K562 (cell line): ENCODE data around the gene PLXNB2. TPM values are rescaled to one million over a fixed set of nuclear protein-coding genes. Genes with fewer than 3 reads are reported as not detected.

Source experiments
- ATAC-seq: fragments of 200-7000 bp; cut with Tn5 transposase; 3 replicates; pipeline ENCODE4 v1.9.1; 2020; ENCODE audit warnings: moderate library complexity
- BruUV-seq: library from RNA; stranded (reverse); fragments of 400-500 nt; replicated peaks from 2 replicates; lab custom pipeline; 2021; lab: Mats Ljungman, UMichigan
- CTCF ChIA-PET: fragments of 300-600 bp; formaldehyde crosslinking; extraction: SDS; loops from one replicate; lab custom pipeline; 2021; ENCODE audit warnings: low intra/inter-chr PET ratio; lab: Yijun Ruan, JAX
- POLR2A ChIA-PET: fragments of 300-600, 350-650 bp; sonication (Branson Sonifier 250); formaldehyde crosslinking; extraction: SDS; loops from one replicate; lab custom pipeline; 2021; ENCODE audit warnings: antibody characterized with exemption, inconsistent platforms; lab: Yijun Ruan, JAX
- DNase-seq, 4 experiments: peaks; one replicate each; pipeline versions ENCODE4 v3.0.0 to v3.0.0-alpha.2; 2011 to 2018; ENCODE audit warnings: low spot score in 3 of 4, mixed read lengths in 3 of 4; ENCODE audit errors: extremely low read depth in 1 of 4
- FAIRE-seq: peaks from 2 replicates; lab custom pipeline; 2011; peaks lifted over from hg19 to GRCh38; lab: Jason Lieb, UNC
- H2AFZ ChIP-seq: 2 replicates; pipeline ENCODE4 v1.6.0; 2011; ENCODE audit warnings: low read depth, low read length, control low read depth, inconsistent platforms
- H3K27ac ChIP-seq: fragments of 200-600 bp; 3 replicates; pipeline ENCODE4 v1.8.0; 2011; ENCODE audit warnings: low read depth, mild to moderate bottlenecking, control low read depth, inconsistent platforms, low read length, moderate library complexity, mixed read lengths; ENCODE audit errors: extremely low read depth
- H3K27me3 ChIP-seq, 2 experiments: fragments of 300-600 bp in 1 of 2; 2 replicates in 1 of 2; 3 replicates in 1 of 2; pipeline versions ENCODE4 v1.6.0 to v1.8.0; 2011; ENCODE audit warnings: inconsistent platforms in 2 of 2, low read length in 2 of 2, mild to moderate bottlenecking in 1 of 2, mixed read lengths in 1 of 2, moderate library complexity in 1 of 2; ENCODE audit not compliant: control insufficient read depth in 2 of 2, insufficient read depth in 2 of 2
- H3K36me3 ChIP-seq: fragments of 300-600 bp; 3 replicates; pipeline ENCODE4 v1.8.0; 2011; ENCODE audit warnings: mild to moderate bottlenecking, low read length, inconsistent platforms; ENCODE audit not compliant: control insufficient read depth, insufficient read depth
- H3K4me1 ChIP-seq, 2 experiments: fragments of 200-600 bp in 1 of 2; replicated peaks in 1 of 2; 2 replicates in 1 of 2; 3 replicates in 1 of 2; pipeline versions ENCODE4 v1.5.1 to v1.8.0; 2011; ENCODE audit warnings: inconsistent platforms in 2 of 2, low read length in 2 of 2, mild to moderate bottlenecking in 1 of 2, mixed read lengths in 1 of 2, moderate library complexity in 1 of 2; ENCODE audit not compliant: control insufficient read depth in 2 of 2, insufficient read depth in 2 of 2
- H3K4me2 ChIP-seq: 2 replicates; pipeline ENCODE4 v1.6.1; 2011; ENCODE audit warnings: low read length, control low read depth, inconsistent platforms, mixed read lengths; ENCODE audit not compliant: insufficient read depth
- H3K4me3 ChIP-seq: fragments of 200-600 bp; sonication (generic), shearing (Covaris generic); 2 replicates; pipeline ENCODE4 v1.5.1; 2016; ENCODE audit warnings: control low read depth, inconsistent platforms
- H3K79me2 ChIP-seq: fragments of 200-600 bp; 3 replicates; pipeline ENCODE4 v1.8.0; 2011; ENCODE audit warnings: low read length, inconsistent platforms; ENCODE audit not compliant: control insufficient read depth, insufficient read depth
- H3K9ac ChIP-seq, 2 experiments: 2 replicates each; pipeline versions ENCODE4 v1.6.0 to v1.6.1; 2011; ENCODE audit warnings: low read depth in 2 of 2, low read length in 2 of 2, control low read depth in 1 of 2, inconsistent platforms in 1 of 2, mild to moderate bottlenecking in 1 of 2, mixed read lengths in 1 of 2; ENCODE audit not compliant: insufficient read depth in 1 of 2
- H3K9me1 ChIP-seq: one replicate; pipeline ENCODE4 v1.6.0; 2011; ENCODE audit warnings: inconsistent platforms, mild to moderate bottlenecking, low read length, moderate library complexity; ENCODE audit not compliant: control insufficient read depth, insufficient read depth
- H3K9me3 ChIP-seq: replicated peaks from 2 replicates; pipeline ENCODE4 v1.5.1; 2011; ENCODE audit warnings: low read depth, low read length, inconsistent platforms; ENCODE audit not compliant: control insufficient read depth, insufficient read depth
- H4K20me1 ChIP-seq: replicated peaks from 2 replicates; pipeline ENCODE4 v1.6.1; 2011; ENCODE audit warnings: low read length, inconsistent platforms, mixed read lengths; ENCODE audit not compliant: control insufficient read depth, insufficient read depth
- WGBS: fragments of 100-300 bp; shearing (Covaris generic); methylation state at CpG from one replicate; pipeline ENCODE4 v1.1.6; 2016; ENCODE audit warnings: low coverage, mixed read lengths; ENCODE audit not compliant: insufficient coverage; ENCODE audit errors: missing lambda C conversion rate; 5-methylcytosine and 5-hydroxymethylcytosine counted together
- in situ Hi-C: fragments of 300-500 bp; cut with MboI; formaldehyde crosslinking; loops from 4 replicates; pipeline ENCODE4 v1.15.0; 2018; ENCODE audit warnings: inconsistent platforms, mixed read lengths
- intact Hi-C: fragments of 100-400 bp; cut with micrococcal nuclease; formaldehyde crosslinking; loops from 2 replicates; pipeline ENCODE4 v1.14.2; 2022
- polyA plus RNA-seq, 8 experiments: library from polyadenylated mRNA; depleted of rRNA in 4 of 8; stranded (reverse) in 5 of 8; unstranded in 3 of 8; fragments of >200 nt; fragmentation: Nextera tagmentation in 2 of 8; fragmentation: Illumina TruSeq in 1 of 8; extraction: Ambion mirVana in 2 of 8; extraction: Trizol in 1 of 8; gene quantifications; 2 replicates each; pipeline versions ENCODE4 v1.2.1 to v1.2.3, GENCODE V29; 2011 to 2014; ENCODE audit warnings: inconsistent platforms in 1 of 8, missing spikeins in 1 of 8
- total RNA-seq, 7 experiments: library from RNA; depleted of rRNA in 6 of 7; stranded (reverse); fragments of >200 nt in 6 of 7; fragmentation: Illumina TruSeq in 2 of 7; extraction: Trizol in 2 of 7; gene quantifications; 2 replicates each; pipeline versions ENCODE4 v1.2.1 to v1.2.3, GENCODE V29; 2011 to 2021; ENCODE audit warnings: low replicate concordance in 1 of 7
- TF ChIP-seq, protein P1 (sequence below), 3 experiments: IDR thresholded peaks in 2 of 3; conservative IDR thresholded peaks in 1 of 3; 2 replicates each; pipeline ENCODE4 v1.5.1; 2011 to 2012; ENCODE audit warnings: low read length in 3 of 3, mild to moderate bottlenecking in 3 of 3, control low read depth in 2 of 3, improper control_type of control experiment in 1 of 3, inconsistent platforms in 1 of 3, low read depth in 1 of 3, mixed read lengths in 1 of 3, moderate library complexity in 1 of 3; ENCODE audit not compliant: insufficient read depth in 2 of 3
- TF ChIP-seq, protein P2 (sequence below): conservative IDR thresholded peaks from 2 replicates; pipeline ENCODE4 v1.6.1; 2011; ENCODE audit warnings: low read depth, mild to moderate bottlenecking, low read length; ENCODE audit not compliant: control insufficient read depth
- TF ChIP-seq, protein P3 (sequence below): IDR thresholded peaks from 2 replicates; pipeline ENCODE4 v1.6.1; 2014; ENCODE audit warnings: antibody characterized with exemption

Gene PLXNB2
- total and polyA plus RNA-seq, 9 of the 15 experiments (the other 6 are each of a cell fraction or from before 2014, with no cell fraction given) = 0.15 to 45.1 (median 13.6) TPM

DNA sequence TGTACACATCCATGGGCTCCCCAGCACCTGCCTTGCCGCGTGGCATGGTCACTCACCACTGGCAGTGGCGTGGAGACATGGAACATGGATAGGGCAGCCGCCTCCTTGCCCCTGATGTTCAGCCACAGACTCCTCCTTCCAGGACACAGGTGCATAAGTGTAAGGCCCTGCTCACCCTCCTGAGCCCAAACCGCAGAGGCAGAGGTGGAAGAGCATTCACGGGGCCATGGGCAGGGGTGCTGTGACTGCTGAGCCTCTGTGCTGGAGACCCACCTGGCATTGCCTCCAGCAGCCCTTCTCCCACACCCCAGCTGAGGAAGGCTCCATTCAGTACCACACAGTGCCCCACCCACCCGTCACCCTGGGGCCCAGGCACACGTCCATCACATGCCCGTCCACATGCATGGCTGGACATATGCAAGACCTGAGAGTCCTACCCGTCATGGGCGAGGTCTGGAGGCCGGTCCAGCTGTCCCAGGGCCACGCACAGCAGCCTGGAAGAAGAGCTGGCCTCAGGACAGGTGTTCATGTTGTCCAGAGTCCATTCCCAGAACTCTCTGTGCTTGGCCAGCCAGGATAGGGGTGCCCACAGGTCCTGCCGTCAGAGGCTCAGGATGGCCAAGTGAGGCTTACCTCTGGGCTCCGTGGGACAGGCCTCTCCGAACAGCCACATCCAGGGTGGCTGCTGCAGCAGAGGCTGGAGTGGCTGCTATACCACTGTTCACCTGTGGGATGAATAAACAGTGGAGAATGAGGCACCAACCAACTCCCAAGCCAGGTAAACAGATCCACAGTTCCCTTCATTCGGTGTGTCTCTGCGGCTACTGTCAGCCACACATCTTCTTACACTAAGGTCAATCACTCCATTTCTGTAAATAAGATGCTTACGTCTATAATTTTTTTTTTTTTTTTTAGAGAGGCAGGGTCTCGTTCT lies 60.9 kb downstream of the PLXNB2 start:
- POLR2A ChIA-PET = no interaction called here
- in situ Hi-C loops = no loop called here
- no peak for ATAC-seq

More for the DNA sequence above, 60.9 kb downstream of the PLXNB2 start:
- Histone ChIP-seq H3K9ac (peak overlapping the region in 1 of 2 experiments; percentile 93; a peak in 2 of 4 replicates), H3K36me3 (peaks cover 36% of the 10 kb centered on the region; the same call in 2 of the 3 replicates), H4K20me1 (peaks cover 11% of the 10 kb centered on the region), H3K27me3 (no peaks in the 10 kb centered on the region), H3K4me3 (no peak overlapping the region; the same call in 1 of the 2 replicates), H3K27ac (no peak overlapping the region), H2AFZ (no peak overlapping the region), H3K4me2 (no peak overlapping the region), H3K9me3 (no peaks in the 10 kb centered on the region), H3K79me2 (peaks cover 62% of the 10 kb centered on the region)
- DNase-seq = no peak
- BruUV-seq = no TSS peak
- WGBS = 91% methylated on average over 14 of the region's 20 CpGs
- intact Hi-C loops = no loop called here
- CTCF ChIA-PET = no interaction called here
- TF ChIP-seq, protein P1, sequence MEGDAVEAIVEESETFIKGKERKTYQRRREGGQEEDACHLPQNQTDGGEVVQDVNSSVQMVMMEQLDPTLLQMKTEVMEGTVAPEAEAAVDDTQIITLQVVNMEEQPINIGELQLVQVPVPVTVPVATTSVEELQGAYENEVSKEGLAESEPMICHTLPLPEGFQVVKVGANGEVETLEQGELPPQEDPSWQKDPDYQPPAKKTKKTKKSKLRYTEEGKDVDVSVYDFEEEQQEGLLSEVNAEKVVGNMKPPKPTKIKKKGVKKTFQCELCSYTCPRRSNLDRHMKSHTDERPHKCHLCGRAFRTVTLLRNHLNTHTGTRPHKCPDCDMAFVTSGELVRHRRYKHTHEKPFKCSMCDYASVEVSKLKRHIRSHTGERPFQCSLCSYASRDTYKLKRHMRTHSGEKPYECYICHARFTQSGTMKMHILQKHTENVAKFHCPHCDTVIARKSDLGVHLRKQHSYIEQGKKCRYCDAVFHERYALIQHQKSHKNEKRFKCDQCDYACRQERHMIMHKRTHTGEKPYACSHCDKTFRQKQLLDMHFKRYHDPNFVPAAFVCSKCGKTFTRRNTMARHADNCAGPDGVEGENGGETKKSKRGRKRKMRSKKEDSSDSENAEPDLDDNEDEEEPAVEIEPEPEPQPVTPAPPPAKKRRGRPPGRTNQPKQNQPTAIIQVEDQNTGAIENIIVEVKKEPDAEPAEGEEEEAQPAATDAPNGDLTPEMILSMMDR (IDR thresholded peaks at IDR 0.05 in 2 of 3, conservative IDR thresholded peaks at IDR 0.05 in 1 of 3; ENCODE audit: insufficient read depth in 2 of 3, low read depth in 1 of 3, low read length in 3 of 3) = 0 out of 6 replicates have a peak, but pooled peaks of 1 of the 3 experiments have one; percentile 20
- TF ChIP-seq, protein P2, sequence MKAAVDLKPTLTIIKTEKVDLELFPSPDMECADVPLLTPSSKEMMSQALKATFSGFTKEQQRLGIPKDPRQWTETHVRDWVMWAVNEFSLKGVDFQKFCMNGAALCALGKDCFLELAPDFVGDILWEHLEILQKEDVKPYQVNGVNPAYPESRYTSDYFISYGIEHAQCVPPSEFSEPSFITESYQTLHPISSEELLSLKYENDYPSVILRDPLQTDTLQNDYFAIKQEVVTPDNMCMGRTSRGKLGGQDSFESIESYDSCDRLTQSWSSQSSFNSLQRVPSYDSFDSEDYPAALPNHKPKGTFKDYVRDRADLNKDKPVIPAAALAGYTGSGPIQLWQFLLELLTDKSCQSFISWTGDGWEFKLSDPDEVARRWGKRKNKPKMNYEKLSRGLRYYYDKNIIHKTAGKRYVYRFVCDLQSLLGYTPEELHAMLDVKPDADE = no peak
- TF ChIP-seq, protein P3, sequence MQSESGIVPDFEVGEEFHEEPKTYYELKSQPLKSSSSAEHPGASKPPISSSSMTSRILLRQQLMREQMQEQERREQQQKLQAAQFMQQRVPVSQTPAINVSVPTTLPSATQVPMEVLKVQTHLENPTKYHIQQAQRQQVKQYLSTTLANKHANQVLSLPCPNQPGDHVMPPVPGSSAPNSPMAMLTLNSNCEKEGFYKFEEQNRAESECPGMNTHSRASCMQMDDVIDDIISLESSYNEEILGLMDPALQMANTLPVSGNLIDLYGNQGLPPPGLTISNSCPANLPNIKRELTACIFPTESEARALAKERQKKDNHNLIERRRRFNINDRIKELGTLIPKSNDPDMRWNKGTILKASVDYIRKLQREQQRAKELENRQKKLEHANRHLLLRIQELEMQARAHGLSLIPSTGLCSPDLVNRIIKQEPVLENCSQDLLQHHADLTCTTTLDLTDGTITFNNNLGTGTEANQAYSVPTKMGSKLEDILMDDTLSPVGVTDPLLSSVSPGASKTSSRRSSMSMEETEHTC = no peak
- TF ChIP-seq, all 486 proteins: peak for 1
- H3K9me1 ChIP-seq = no peaks in the 10 kb centered on the region
- H3K4me1 ChIP-seq = peaks cover 9 to 68% of the 10 kb centered on the region in 2 experiments
- FAIRE-seq = no peak
